NCI-H2196 (cell line): ENCODE results near the gene DGLUCY.
A peak's percentile ranks its signal among the peaks of the same experiment; 100 is the strongest.
"Not testable (repeated sequence)": the region's sequence is repeated elsewhere in the genome, so short reads cannot be mapped to it uniquely, and the experiment has no call there.

Source experiments
- DNase-seq: peaks from one replicate; lab custom pipeline; 2025; ENCODE audit not compliant: unreplicated experiment; lab: John Stamatoyannopoulos, UW

The DGLUCY gene

DNA sequence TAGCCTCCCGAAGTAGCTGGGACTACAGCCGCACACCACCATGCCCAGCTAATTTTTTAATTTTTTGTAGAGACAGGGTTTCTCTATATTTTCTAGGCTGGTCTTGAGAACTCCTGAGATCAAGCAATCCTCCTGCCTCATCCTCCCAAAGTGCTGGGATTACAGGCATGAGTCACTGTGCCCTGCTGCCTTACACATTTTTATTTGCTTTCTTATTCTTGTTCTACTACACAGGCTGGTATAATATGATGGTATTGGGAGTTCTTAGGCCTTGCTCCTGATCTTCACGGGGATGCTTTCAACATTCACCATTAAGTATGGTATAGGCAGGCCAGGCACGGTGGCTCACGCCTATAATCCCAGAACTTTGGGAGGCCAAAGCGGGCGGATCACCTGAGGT lies 21.2 kb downstream of the DGLUCY start:
- DNase-seq, result no peak

DNA sequence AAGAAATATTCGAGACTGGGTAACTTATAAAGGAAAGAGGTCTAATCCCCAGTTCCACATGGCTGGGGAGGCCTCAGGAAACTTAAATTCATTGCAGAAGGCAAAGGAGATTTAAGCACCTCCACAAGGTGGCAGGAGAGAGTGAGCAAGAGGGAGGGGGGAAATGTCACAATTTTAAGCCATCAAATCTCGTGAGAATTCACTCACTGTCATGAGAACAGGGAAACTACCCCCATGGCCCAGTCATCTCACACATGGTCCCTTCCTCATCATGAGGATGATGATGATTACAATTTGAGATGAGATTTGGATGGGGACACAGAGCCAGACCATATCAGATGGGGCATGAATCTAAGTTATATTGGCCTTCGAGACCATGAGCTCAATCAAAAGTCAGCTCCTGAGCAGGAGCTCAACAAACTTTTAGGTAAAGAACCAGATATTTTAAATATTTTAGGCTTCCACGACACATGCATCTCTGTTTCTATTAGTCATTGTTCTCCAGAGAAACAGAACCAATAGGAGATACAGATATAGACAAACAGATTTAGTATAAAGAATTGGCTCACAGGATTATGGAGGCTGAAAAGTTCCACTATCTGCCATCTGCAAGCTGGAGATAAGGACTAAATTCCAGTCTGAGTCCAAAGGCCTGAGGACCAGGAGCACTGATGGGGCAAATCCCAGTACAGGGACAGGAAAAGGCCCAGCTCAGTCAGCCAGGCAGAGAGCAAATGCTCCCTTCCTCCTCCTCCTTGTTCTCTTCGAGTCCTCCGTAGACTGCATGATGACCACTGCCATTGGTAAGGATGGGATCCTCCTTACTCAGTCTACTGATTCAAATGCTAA lies 24.9 kb downstream of the DGLUCY start:
- DNase-seq, result peak; percentile 33

DNA sequence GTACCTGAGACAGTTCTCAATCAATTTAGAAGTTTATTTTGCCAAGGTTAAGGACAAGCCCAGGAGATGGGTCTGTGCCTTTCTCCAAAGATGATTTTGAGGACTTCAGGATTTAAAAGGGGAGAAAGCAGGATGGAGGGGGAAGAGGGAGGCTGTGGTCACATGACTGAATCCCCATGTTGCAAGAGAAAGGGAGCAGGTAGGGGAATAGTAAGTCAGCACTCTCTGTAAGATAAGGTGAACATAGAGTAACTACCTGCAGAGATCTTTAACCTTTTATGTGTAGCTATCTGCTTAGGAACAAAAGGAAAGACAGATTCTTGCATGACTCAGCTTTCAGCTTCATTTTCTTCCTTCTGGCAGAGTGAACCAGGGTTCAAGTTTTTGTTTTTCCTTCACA lies 25.9 kb downstream of the DGLUCY start:
- no peak for DNase-seq

DNA sequence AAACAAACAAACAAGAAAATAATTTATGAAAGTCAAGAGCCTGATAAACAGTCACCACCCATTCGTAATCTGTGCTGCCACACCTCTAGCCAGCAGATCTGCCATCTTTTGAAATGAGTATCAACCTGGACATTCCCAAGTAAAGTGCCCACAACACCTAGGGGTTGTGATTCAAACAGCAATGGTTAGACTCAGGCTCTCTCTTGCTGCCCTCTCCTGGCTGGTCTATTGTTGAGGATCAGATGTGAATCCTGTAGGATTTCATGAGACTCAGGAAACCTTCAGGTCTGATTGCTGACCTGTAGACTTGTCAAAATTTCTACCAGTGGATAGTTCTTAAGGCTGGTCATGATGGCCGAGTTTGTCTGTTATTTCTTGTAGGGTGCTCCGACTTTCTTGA lies 26.8 kb downstream of the DGLUCY start:
- no peak for DNase-seq

DNA sequence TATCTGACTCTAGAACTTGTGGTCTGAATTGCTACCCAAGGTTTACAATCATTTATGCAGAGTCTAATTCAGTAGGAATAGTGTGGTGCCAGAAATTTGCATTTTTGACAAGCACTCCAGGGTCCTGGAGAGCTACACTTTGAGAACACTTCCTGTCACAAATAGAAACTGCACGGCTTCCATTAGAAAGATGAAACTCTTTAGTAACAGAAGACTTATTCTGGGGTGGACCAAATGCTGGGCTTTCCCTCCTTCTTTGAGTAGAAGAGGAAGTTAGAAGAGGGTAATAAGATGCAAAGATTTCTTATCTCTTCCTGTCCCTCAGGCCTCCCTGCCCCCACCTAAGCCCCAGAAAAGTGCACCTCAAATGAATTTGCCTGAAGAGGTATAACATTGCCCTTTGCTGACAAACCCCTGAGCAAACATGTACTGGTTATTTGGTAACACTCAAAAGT lies 28.4 kb downstream of the DGLUCY start:
- no peak for DNase-seq

DNA sequence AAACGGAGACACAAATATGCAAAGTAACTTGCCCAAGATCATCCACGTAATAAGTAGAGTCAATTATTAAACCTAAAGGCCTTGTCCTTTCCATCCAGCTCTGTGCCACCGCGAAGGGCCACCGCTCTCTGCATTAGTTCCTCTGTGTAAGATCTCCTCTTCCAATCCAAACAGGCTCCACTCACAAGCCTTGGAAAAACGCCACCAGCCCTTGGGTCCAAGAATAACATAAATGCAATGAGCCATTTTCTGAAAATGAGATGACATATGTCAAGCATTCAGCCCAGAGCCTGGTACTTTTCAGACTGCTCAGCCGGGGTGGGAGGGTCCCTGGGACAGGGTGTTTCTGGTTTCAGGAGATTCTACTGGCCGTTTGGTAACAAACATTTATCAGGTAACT lies 30.0 kb downstream of the DGLUCY start:
- no peak for DNase-seq

DNA sequence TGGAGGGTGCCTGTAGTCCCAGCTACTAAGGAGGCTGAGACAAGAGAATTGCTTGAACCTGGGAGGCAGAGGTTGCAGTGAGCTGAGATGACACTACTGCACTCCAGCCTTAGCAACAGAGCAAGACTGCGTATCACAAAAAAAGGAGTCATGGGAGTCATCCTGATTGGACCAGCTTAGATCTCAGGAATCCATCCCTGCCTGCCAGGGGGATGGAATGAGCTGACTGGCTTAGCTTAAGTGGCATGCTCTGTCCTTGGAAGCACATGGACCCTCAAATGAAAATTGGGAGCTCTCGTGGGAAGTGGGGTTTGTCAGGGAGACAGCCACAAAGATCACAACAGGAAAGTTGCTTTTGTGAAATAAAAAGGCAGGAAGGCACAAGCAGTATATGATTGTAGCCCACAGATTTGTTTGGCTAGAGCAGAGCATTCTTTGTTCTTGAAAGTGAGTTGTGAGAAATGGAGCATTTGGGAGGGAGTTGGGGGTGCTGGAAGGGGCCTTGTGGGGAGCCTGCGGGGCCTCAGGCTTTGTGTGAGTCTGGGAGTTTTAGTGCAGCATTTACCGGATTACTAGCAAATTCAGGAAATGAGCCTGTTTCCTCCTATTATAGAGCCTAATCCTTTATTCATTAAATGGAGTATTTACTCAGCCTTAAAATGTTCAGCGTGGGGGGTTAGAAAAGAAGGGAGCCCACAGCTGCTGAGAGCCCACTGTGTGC lies 30.7 kb downstream of the DGLUCY start:
- no peak for DNase-seq

DNA sequence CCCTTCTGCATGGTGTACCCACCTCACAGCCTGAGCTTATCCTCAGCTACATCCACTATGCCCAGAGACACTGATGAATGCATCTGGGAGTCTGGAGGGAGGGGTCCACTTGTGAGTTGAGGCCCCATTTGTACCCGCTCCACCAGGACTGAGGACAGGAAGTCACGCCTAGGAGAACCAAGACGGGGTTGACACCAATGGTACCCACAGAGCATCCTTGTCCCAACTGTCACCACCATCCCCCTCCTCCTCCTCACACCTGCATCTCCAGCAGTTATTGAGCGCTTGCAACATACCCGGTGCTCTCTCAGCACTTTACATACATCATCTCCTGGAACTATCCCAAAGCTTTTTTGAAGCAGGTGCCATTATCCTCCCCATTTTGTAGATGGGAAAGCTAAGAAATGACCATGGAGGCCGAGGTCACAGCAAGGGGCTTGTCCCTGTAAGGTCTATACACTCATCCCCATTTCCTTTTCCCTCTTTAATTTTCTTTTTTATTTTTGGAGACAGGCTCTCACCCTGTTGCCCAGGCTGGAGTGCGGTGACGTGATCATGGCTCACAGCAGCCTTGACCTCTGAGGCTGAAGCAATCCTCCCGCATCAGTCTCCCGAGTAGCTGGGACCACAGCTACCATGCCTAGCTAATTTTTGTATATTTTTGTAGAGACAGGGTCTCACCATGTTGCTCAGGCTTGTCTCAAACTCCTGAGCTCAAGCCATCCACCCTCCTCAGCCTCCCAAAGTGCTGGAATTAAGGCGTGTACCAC lies 31.7 kb downstream of the DGLUCY start:
- DNase-seq, result no peak

DNA sequence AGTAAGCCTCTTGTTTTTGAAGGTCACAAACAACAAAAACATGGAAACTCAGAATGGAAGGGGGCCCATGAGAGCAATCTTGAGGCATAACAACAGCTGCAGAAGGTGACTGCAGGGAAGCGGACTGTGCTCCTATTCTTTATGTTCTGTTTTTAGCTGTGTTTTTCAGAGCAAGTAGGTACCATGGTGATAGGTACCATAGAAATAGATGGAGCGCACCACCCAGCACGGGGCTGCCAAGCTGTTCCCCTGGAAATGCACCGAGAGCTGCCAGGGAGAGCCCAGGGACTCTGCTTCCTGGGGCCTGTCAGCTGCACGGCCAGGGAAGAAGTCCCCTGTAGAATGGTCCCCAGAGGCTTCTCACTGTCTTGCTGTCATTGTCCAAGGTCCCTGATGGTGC lies 32.8 kb downstream of the DGLUCY start:
- DNase-seq, result no peak

DNA sequence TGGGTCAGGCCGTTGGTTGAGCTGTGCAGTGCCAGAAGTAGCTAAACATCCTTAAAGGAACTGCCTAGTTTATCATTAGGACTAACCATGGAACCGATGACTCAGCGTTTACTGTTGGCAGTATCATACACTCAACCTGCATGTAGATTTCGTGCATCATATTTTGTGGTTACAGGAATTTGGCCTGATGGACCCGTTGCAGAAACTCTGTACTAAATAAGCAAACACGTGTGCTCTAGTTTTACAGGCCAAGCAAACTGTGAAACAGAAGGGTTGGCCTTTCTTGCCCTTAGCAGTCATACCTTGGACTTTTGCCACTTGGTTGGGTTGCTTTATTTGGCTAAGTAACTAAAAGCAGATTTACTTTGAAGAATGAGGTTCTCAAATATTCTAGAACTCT lies 35.6 kb downstream of the DGLUCY start:
- peak; percentile 76 for DNase-seq

DNA sequence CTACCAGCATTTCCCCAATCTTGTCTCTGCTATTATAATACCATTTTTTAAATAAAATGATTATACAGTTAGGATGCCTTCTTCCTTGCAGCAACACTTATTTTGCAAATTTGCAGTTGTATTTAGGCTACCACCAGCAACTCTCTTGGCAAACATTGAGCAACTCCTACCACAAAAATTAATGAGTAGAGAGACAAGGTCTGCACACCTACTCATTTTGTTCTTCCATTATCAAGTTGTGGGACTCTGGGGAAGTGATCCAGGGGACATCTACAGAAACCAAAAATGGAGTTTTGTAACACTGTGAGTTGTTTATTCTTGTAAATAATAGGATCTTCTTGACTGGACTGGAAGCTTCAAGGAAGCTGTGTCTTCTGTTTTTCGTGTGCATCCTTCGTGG lies 38.6 kb downstream of the DGLUCY start:
- no peak for DNase-seq

DNA sequence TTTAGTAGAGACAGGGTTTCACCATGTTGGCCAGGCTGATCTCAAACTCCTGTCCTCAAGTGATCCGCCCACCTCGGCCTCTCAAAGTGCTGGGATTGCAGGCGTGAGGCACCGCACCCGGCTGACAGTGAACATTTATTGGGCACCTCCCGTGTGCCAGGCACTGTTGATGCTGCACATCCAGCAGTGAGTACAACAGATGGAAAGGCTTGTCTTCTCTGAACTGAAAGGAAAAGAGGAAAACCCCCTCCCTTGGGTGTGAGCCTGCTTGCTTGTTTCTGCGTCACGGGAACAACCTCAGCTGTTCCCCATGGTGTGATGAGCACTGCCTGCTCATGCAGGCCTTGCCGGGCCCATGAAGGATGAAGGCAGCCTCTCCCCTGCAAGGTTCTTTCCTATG lies 39.5 kb downstream of the DGLUCY start:
- no peak for DNase-seq

DNA sequence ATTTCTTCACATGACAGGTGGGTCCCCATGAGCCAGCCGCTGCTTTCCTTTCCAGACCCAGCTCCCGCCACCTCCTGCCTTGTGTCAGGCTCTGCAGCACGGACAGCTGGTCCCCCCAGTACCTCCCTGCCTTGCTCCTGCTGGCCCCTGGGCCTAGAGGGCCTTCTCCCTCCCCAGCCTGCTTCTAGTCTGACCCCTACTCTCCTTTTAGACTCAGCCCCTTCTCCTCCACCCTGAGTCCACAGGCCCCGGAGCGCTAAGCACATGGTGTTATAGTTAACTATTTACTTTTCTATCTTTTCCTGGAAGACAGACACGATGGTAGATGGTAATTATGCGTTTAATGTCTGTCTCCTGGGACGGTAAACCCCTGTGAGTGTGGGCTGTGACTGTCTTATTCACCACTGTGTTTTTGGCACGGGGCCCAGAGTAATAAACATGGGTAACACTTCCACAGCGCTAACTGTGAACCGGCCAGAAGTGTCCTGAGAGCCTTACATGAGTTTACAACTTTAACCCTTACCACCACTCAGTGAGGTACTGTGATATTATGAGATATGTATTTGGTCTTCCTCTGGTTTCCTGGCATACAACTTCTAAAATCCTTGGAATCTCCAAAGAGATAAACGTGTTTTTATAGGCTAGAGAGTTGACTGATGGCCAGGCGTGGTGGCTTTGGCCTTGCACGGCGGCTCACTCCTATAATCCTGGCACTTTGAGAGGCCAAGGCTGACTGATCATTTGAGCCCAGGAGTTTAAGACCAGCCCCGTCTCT lies 41.2 kb downstream of the DGLUCY start:
- DNase-seq, result peak; percentile 54

DNA sequence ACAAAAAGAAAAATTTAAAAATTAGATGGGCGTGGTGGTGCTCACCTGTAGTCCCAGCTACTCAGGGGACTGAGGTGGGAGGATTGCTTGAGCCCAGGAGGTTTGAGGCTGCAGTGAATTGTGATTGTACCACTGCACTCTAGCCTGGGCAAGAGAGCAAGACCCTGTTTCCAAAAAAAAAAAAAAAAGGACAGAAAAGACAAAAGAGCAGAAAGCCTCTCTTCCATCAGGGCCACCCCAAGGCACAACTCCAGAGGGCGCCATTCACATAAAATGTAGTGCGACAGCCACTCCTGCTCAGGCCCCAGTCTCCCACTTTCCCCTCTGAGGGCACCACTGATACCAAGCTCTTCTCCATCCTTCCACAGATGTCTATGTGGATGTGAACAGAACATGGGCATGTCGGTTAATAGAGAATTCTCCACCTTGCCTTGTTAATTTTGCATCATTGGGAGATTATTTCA lies 41.8 kb downstream of the DGLUCY start:
- no peak for DNase-seq

DNA sequence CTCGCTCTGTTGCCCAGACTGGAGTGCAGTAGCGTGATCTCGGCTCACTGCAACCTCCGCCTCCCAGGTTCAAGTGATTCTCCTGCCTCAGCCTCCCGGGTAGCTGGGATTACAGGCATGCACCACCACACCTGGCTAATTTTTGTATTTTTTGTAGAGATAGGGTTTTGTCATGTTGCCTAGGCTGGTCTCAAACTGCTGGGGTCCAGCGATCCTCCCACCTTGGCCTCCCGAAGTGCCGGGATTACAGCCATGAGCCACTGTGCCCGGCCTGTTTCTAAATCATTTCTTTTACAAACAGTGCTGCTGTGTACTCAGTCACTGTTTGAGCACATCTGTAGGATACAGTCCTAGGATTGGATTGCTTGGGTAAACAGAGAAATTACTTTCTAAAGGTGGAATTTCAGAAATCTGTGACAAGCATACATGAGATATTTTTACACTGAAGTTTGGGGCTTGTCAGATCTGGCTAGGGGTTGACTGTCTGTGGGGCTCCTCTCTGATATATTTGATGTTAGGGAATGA lies 42.3 kb downstream of the DGLUCY start:
- DNase-seq, result not testable (repeated sequence)

DNA sequence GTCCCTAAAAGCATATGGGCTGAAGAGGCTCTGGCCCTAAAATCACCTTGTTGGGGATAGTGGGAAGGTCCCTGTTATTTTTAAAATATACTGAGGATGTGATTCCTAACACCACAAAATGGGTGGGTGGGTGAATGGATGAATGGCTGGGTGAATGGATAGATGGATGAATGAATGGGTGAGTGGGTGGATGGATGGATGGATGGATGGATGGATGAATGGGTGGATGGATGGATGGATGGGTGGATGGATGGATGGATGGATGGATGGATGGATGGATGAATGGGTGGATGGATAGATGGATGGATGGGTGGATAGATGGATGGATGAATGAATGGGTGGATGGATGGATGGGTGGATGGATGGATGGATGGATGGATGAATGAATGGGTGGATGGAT lies 43.0 kb downstream of the DGLUCY start:
- DNase-seq, result not testable (repeated sequence)

DNA sequence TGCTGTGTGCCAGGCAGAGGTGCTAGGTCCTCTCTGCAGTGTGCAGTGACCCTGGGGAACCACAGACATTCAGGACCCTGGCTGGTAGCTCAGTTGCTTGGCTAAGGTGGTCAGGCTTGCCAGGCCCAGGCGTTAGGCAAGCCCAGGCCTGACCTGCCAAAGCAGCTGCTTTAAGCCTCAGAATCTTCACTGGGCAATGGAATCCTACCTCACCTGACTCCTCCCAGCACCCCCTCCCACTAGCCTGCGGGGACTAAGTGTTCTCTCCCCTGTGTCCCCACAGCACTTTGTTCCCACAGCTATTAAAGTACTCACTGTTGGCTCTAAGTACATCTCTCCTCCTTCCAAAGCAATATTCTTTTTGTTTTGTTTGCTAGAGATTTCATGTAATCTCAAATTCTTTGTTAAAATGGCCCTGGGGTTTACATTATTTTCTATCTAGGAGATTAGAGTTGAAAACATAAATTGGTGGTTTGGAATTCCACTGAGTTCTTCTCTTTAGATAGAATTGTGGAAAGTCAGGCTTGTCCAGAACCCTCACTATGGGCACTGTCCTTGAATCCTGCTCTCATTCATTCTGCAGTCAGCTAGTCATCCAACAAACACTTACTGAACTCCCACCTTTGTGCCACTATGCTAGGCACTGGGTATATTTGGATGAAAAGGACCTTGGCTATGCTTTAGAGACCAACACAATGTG lies 44.4 kb downstream of the DGLUCY start:
- peak; percentile 6 for DNase-seq

DNA sequence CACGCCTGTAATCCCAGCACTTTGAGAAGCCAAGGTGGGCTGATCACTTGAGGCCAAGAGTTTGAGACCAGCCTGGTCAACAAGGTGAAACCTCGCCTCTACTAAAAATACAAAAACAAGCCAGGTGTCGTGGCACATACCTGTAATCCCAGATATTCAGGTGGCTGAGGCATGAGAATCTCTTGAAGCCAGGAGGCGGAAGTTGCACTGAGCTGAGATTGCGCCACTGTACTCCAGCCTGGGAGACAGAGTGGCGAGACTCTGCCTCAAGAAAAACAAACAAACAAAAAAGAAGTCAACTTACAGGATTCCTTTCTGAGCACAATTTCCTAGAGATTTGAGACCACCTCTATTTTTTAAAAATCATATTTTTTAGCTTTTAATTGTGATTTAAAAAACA lies 45.3 kb downstream of the DGLUCY start:
- no peak for DNase-seq

DNA sequence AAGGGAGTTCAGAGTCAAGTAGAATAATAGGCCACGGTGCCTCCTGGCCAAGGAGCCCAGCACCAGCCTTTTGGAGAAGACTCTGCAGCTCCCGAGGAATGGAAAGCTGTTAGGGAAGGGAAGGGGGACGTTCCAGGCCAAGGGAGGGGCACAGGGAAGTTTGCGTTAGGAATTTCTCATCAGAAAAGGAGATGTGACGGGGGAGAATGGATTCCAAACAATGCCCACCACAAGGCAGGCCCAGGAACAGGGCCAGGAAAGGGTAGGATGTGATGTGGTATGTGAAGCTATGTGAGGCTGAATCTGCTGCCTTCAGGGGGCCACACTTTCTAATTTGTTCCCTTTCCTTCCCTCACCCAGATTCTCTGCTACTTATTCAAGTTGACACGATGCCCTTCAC lies 46.0 kb downstream of the DGLUCY start:
- DNase-seq, result no peak

DNA sequence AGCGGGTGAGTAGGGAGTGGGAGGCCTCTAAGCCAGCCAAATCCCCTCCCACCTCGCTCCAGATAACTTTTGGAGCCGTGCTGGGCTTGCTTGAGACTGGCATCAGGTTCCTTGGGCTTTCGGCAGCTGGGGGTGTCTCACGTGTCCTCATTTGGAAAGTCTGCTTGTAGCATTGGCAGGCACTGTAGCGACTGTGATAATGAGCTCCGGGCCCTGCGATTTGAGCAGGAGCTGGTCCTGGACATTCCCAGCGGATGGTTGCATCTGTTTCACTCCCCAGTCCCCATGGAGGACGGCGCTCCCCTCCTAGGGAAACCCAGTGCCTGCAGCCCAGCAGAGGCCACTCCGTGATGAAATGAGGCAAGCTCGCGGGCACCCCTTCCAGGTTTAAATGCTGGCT lies 49.4 kb downstream of the DGLUCY start:
- no peak for DNase-seq
